ENCODE measurements around the gene BTF3L4. TPM values are rescaled to one million over a fixed set of nuclear protein-coding genes. Genes with fewer than 3 reads are reported as not detected.
"Not testable (repeated sequence)": the region's sequence is repeated elsewhere in the genome, so short reads cannot be mapped to it uniquely, and the experiment has no call there.

The BTF3L4 gene
- polyA plus RNA-seq, 5 donors: 65.4 to 80.8 (median 75.3) TPM

GRCh38 chr1:52054496-52055065, 1.5 kb upstream of the BTF3L4 start:
- no peak for DNase-seq

- peak; percentile 83 for DNase-seq
Measured at GRCh38 chr1:52055066-52055865, 829 bp upstream of the BTF3L4 start, which contains the start of gene TXNDC12. Gene TXNDC12 (minus strand): TSS chr1:52055191. CDS start chr1:52055096, 95 bp downstream.

- DNase-seq: no peak
Measured at GRCh38 chr1:52055866-52056162, 281 bp upstream of the BTF3L4 start.

- DNase-seq: no peak
Measured at GRCh38 chr1:52056937-52057231, 789 bp downstream of the BTF3L4 start.

GRCh38 chr1:52057255-52057654, 1.2 kb downstream of the BTF3L4 start:
- peak in 1 of 2 donors; percentile 1 for DNase-seq

- no peak for DNase-seq
Measured at GRCh38 chr1:52057876-52058415, 1.9 kb downstream of the BTF3L4 start.

GRCh38 chr1:52059321-52059720, 3.2 kb downstream of the BTF3L4 start:
- DNase-seq: no peak

- no peak for DNase-seq
Measured at GRCh38 chr1:52059888-52060287, 3.8 kb downstream of the BTF3L4 start.

- no peak for DNase-seq
Measured at GRCh38 chr1:52060822-52061221, 4.7 kb downstream of the BTF3L4 start.

GRCh38 chr1:52063192-52063591, 7.1 kb downstream of the BTF3L4 start:
- DNase-seq: no peak

- DNase-seq: no peak
Measured at GRCh38 chr1:52070704-52071103, 14.6 kb downstream of the BTF3L4 start.

- no peak for DNase-seq
Measured at GRCh38 chr1:52072291-52072690, 16.2 kb downstream of the BTF3L4 start.

- DNase-seq: not testable (repeated sequence)
Measured at GRCh38 chr1:52077277-52077676, 21.2 kb downstream of the BTF3L4 start.

GRCh38 chr1:52080014-52080415, 23.9 kb downstream of the BTF3L4 start:
- no peak for DNase-seq

- not testable (repeated sequence) for DNase-seq
Measured at GRCh38 chr1:52087892-52088291, 31.8 kb downstream of the BTF3L4 start.

GRCh38 chr1:52094300-52094699, 38.2 kb downstream of the BTF3L4 start:
- DNase-seq: not testable (repeated sequence)

- DNase-seq: no peak
Measured at GRCh38 chr1:52096216-52096615, 40.1 kb downstream of the BTF3L4 start.

GRCh38 chr1:52098139-52098871, 42.2 kb downstream of the BTF3L4 start:
- DNase-seq: no peak

- DNase-seq: no peak
Measured at GRCh38 chr1:52102336-52103013, 46.4 kb downstream of the BTF3L4 start.

GRCh38 chr1:52111492-52111891, 55.4 kb downstream of the BTF3L4 start:
- no peak for DNase-seq

- no peak for DNase-seq
Measured at GRCh38 chr1:52112489-52112888, 56.4 kb downstream of the BTF3L4 start.

Data from right lung (tissue), 5 donors.